Measurements from ENCODE around the gene PIAS1.

DNA sequence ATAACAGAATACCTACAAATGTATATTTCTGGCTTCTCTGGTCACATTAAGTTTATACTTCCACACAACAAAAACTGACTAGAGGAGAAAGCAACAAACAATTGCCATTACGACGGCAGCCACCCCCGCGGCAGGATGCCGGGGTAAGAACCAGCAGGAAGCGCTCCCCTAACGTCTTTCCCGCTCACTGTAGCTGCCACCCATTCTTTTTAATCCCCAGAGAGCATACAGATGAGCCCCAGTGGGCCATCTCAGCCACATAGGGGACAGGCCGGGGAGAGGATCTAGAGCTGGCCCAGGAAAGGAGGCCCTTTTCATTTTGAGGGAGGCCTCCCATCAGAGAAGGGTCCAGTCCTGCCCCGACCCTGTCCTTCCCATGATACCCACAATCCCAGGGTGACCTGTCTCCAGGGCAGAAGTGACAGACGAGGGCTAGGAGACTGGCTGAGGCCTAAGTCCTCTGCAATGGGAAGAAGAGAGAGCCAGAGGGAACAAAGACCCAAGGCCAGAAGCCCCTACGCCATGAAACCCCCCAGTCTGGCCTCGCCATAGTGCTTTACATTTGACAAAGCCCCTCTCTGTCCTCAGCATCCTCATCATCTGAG, 154.6 kb downstream of the PIAS1 start:
- TF ChIP-seq CTCF (tag by site-specific recombination; IDR thresholded peaks at IDR 0.05) (no peak), ZNF658 (tag by site-specific recombination; IDR thresholded peaks at IDR 0.05) (no peak), EGR2 (tag by site-specific recombination; IDR thresholded peaks at IDR 0.05; ENCODE audit: low read depth) (no peak), ZNF350 (tag by site-specific recombination; IDR thresholded peaks at IDR 0.05) (no peak), ZBTB11 (tag by site-specific recombination; conservative IDR thresholded peaks at IDR 0.05; ENCODE audit: low read depth) (no peak), WT1 (tag by site-specific recombination; IDR thresholded peaks at IDR 0.05) (no peak), ZFHX2 (tag by site-specific recombination; conservative IDR thresholded peaks at IDR 0.05) (no peak), ZNF335 (tag by site-specific recombination; conservative IDR thresholded peaks at IDR 0.05) (no peak), REPIN1 (tag by site-specific recombination; IDR thresholded peaks at IDR 0.05; ENCODE audit: low read depth) (no peak), ZSCAN5A (tag by site-specific recombination; IDR thresholded peaks at IDR 0.05) (no peak), ZBTB1 (tag by site-specific recombination; IDR thresholded peaks at IDR 0.05) (no peak)
- TF ChIP-seq, protein P1, sequence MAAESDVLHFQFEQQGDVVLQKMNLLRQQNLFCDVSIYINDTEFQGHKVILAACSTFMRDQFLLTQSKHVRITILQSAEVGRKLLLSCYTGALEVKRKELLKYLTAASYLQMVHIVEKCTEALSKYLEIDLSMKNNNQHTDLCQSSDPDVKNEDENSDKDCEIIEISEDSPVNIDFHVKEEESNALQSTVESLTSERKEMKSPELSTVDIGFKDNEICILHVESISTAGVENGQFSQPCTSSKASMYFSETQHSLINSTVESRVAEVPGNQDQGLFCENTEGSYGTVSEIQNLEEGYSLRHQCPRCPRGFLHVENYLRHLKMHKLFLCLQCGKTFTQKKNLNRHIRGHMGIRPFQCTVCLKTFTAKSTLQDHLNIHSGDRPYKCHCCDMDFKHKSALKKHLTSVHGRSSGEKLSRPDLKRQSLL (tag by site-specific recombination; IDR thresholded peaks at IDR 0.05): no peak
- TF ChIP-seq, protein P2, sequence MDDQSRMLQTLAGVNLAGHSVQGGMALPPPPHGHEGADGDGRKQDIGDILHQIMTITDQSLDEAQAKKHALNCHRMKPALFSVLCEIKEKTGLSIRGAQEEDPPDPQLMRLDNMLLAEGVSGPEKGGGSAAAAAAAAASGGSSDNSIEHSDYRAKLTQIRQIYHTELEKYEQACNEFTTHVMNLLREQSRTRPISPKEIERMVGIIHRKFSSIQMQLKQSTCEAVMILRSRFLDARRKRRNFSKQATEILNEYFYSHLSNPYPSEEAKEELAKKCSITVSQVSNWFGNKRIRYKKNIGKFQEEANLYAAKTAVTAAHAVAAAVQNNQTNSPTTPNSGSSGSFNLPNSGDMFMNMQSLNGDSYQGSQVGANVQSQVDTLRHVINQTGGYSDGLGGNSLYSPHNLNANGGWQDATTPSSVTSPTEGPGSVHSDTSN (CRISPR knock-in tag; IDR thresholded peaks at IDR 0.05): no peak
- TF ChIP-seq, protein P3, sequence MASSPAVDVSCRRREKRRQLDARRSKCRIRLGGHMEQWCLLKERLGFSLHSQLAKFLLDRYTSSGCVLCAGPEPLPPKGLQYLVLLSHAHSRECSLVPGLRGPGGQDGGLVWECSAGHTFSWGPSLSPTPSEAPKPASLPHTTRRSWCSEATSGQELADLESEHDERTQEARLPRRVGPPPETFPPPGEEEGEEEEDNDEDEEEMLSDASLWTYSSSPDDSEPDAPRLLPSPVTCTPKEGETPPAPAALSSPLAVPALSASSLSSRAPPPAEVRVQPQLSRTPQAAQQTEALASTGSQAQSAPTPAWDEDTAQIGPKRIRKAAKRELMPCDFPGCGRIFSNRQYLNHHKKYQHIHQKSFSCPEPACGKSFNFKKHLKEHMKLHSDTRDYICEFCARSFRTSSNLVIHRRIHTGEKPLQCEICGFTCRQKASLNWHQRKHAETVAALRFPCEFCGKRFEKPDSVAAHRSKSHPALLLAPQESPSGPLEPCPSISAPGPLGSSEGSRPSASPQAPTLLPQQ (tag by site-specific recombination; IDR thresholded peaks at IDR 0.05): no peak

Data from HEK293 (cell line).